DOHH2 (cell line): Measurements from ENCODE around the gene THRAP3.
"Not testable (repeated sequence)": the region's sequence is repeated elsewhere in the genome, so short reads cannot be mapped to it uniquely, and the experiment has no call there.

Experiments used
- H3F3A ChIP-seq: fragments of 200-600 bp; sonication (generic), shearing (Covaris generic); 2 replicates; pipeline ENCODE4 v1.6.0; 2016; ENCODE audit warnings: antibody characterized with exemption, mild to moderate bottlenecking; ENCODE audit not compliant: control insufficient read depth, insufficient read depth
- H3K27ac ChIP-seq: fragments of 200-600 bp; sonication (generic); 2 replicates; pipeline ENCODE4 v1.5.1; 2014; ENCODE audit warnings: low read depth, mild to moderate bottlenecking, low read length, moderate library complexity
- H3K27me3 ChIP-seq: fragments of 200-600 bp; sonication (generic); 2 replicates; pipeline ENCODE4 v1.6.1; 2014; ENCODE audit warnings: mild to moderate bottlenecking, low read length, mixed read lengths; ENCODE audit not compliant: control insufficient read depth
- H3K36me3 ChIP-seq: fragments of 200-600 bp; sonication (generic); 2 replicates; pipeline ENCODE4 v1.6.1; 2014; ENCODE audit warnings: mild to moderate bottlenecking, low read length, moderate library complexity, mixed read lengths; ENCODE audit not compliant: control insufficient read depth
- H3K4me1 ChIP-seq: fragments of 200-600 bp; sonication (generic); 2 replicates; pipeline ENCODE4 v1.6.1; 2014; ENCODE audit warnings: mild to moderate bottlenecking, low read length, mixed read lengths; ENCODE audit not compliant: control insufficient read depth
- H3K4me2 ChIP-seq: fragments of 200-600 bp; sonication (generic); 2 replicates; pipeline ENCODE4 v1.6.0; 2014; ENCODE audit warnings: mild to moderate bottlenecking, low read length, moderate library complexity
- H3K4me3 ChIP-seq: fragments of 200-600 bp; sonication (generic); 2 replicates; pipeline ENCODE4 v1.5.1; 2014; ENCODE audit warnings: mild to moderate bottlenecking, low read length, mixed read lengths
- H3K79me2 ChIP-seq: fragments of 200-600 bp; sonication (generic); 2 replicates; pipeline ENCODE4 v1.6.1; 2014; ENCODE audit warnings: mild to moderate bottlenecking, low read length, mixed read lengths; ENCODE audit not compliant: control insufficient read depth
- H3K9me2 ChIP-seq: fragments of 200-600 bp; sonication (generic); replicated peaks from 2 replicates; pipeline ENCODE4 v1.6.1; 2014; ENCODE audit warnings: mild to moderate bottlenecking, low read length, mixed read lengths; ENCODE audit not compliant: control insufficient read depth
- H3K9me3 ChIP-seq: fragments of 200-600 bp; sonication (generic); 2 replicates; pipeline ENCODE4 v1.6.1; 2014; ENCODE audit warnings: antibody characterized with exemption, low read length, mixed read lengths; ENCODE audit not compliant: control insufficient read depth, insufficient read depth
- H4K20me1 ChIP-seq: fragments of 200-600 bp; sonication (generic); 2 replicates; pipeline ENCODE4 v1.6.0; 2014; ENCODE audit warnings: low read depth, mild to moderate bottlenecking, antibody characterized with exemption, low read length, moderate library complexity; ENCODE audit not compliant: control insufficient read depth, insufficient read depth
- EZH2phosphoT487 ChIP-seq: fragments of 200-600 bp; sonication (generic); IDR thresholded peaks from 2 replicates; pipeline ENCODE4 v1.6.1; 2017; ENCODE audit warnings: borderline replicate concordance, mild to moderate bottlenecking, antibody characterized with exemption, low read length, moderate library complexity, mixed read lengths
- TF ChIP-seq, protein P1 (sequence below): fragments of 200-600 bp; sonication (generic); IDR thresholded peaks from one replicate; pipeline ENCODE4 v1.5.1; 2014; ENCODE audit warnings: antibody characterized with exemption, mild to moderate bottlenecking, low read depth, low read length; ENCODE audit not compliant: poor library complexity, severe bottlenecking

The THRAP3 gene

DNA sequence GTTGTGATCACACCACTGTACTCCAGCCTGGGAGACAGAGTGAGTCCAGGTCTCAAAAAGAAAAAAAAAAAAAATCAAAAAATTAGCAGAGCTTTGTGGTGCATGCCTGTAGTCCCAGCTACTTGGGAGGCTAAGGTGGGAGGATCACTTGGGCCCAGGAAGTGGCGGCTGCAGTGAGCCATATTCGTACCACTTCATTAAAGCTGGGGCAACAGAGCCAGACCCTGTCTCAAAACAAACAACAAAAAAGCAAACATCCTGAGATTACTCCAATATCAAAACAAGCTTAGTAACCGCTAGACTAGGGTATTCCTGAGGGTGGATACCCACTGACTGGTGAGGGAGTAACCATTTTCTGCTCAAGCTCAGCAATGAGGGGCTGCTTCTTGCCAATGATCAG lies 12.9 kb upstream of the THRAP3 start:
- Histone ChIP-seq H3K27ac (no peak overlapping the region), H3K4me3 (no peak overlapping the region), H3K4me1 (peaks cover 36% of the 10 kb centered on the region), H3K9me2 (no peaks in the 10 kb centered on the region), H3K79me2 (no peaks in the 10 kb centered on the region), H3K4me2 (no peak overlapping the region), H4K20me1 (no peaks in the 10 kb centered on the region), H3K9me3 (no peaks in the 10 kb centered on the region), H3K27me3 (no peaks in the 10 kb centered on the region), H3F3A (peaks cover 3% of the 10 kb centered on the region; the same call in 1 of the 2 replicates), H3K36me3 (no peaks in the 10 kb centered on the region)
- TF ChIP-seq, protein P1, sequence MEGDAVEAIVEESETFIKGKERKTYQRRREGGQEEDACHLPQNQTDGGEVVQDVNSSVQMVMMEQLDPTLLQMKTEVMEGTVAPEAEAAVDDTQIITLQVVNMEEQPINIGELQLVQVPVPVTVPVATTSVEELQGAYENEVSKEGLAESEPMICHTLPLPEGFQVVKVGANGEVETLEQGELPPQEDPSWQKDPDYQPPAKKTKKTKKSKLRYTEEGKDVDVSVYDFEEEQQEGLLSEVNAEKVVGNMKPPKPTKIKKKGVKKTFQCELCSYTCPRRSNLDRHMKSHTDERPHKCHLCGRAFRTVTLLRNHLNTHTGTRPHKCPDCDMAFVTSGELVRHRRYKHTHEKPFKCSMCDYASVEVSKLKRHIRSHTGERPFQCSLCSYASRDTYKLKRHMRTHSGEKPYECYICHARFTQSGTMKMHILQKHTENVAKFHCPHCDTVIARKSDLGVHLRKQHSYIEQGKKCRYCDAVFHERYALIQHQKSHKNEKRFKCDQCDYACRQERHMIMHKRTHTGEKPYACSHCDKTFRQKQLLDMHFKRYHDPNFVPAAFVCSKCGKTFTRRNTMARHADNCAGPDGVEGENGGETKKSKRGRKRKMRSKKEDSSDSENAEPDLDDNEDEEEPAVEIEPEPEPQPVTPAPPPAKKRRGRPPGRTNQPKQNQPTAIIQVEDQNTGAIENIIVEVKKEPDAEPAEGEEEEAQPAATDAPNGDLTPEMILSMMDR: no peak
- no peak for TF ChIP-seq EZH2phosphoT487

DNA sequence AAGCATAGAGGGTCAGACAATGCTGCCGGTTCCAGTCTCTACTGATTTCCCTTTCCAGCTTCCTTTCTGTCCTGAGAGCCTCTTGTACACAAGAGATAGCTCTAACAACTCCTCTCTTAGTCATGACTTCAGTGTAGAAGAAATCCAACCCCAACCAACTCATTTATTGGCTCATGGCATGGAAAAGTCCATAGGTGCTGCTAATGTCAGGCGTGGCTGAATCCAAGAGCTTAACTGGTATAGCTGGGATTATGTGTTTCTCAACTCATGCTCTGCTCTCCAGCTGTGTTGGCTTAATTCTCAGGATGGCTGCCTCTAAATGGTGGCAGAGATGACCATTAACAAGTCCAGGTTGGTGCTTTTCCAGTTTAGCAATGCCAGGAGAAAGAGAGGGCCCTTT lies 12.4 kb upstream of the THRAP3 start:
- Histone ChIP-seq H3K9me2 (no peaks in the 10 kb centered on the region), H3K27me3 (no peaks in the 10 kb centered on the region), H3K27ac (no peak overlapping the region), H4K20me1 (no peaks in the 10 kb centered on the region), H3K4me2 (no peak overlapping the region), H3K4me3 (no peak overlapping the region), H3K36me3 (no peaks in the 10 kb centered on the region), H3F3A (peaks cover 3% of the 10 kb centered on the region; the same call in 1 of the 2 replicates), H3K4me1 (peaks cover 31% of the 10 kb centered on the region), H3K9me3 (no peaks in the 10 kb centered on the region), H3K79me2 (no peaks in the 10 kb centered on the region)
- TF ChIP-seq, protein P1: no peak
- TF ChIP-seq EZH2phosphoT487: no peak

DNA sequence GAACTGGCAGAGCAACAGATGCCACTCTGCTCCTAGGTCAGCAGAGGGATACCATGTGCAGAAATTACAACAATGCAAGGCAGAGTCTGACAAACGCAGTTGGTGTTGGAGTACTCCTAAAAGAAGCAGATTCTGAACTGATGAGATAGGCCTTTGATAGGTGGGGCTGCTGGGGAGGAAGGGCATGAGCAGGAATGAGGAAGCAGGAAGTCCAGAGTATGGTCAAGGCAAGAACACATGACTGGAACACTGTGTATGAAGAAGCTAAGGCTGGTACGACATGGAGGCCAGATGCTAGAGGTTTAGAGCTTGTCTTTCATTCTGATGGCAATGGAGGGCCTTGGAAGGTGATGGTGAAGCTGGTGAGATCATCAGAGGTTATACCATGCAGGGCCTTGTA lies 11.5 kb upstream of the THRAP3 start:
- no peak overlapping the region for H3K27ac ChIP-seq
- H3K36me3 ChIP-seq: no peaks in the 10 kb centered on the region
- no peaks in the 10 kb centered on the region for H3K27me3 ChIP-seq
- no peaks in the 10 kb centered on the region for H3K9me2 ChIP-seq
- TF ChIP-seq, protein P1: no peak
- no peak for TF ChIP-seq EZH2phosphoT487
- no peaks in the 10 kb centered on the region for H3K79me2 ChIP-seq
- peaks cover 3% of the 10 kb centered on the region; the same call in 1 of the 2 replicates for H3F3A ChIP-seq
- H4K20me1 ChIP-seq: no peaks in the 10 kb centered on the region
- no peak overlapping the region for H3K4me3 ChIP-seq
- peaks cover 22% of the 10 kb centered on the region for H3K4me1 ChIP-seq
- peak overlapping the region; percentile 23 for H3K4me2 ChIP-seq
- no peaks in the 10 kb centered on the region for H3K9me3 ChIP-seq

DNA sequence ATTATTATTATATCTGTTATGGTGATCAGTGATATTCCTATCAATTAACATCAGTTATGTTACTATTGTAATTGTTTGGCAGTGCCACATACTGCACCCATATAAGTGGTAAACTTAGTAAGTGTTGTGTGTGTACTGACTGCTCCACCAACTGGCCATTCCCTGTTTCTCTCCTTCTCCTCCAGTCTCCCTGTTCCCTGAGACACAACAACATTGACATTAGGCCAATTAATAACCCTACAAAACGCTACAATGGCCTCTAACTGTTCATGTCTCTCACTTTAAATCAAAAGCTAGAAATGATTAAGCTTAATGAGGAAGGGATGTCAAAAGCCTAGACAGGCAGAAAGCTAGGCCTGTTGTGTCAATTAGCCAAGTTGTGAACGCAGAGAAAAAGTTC lies 6.6 kb upstream of the THRAP3 start:
- Histone ChIP-seq H3K4me3 (no peak overlapping the region), H3K36me3 (no peaks in the 10 kb centered on the region), H3K79me2 (no peaks in the 10 kb centered on the region), H3K9me2 (no peaks in the 10 kb centered on the region), H4K20me1 (no peaks in the 10 kb centered on the region), H3K4me2 (no peak overlapping the region), H3K9me3 (no peaks in the 10 kb centered on the region), H3K4me1 (peaks cover 9% of the 10 kb centered on the region), H3K27ac (no peak overlapping the region), H3F3A (no peaks in the 10 kb centered on the region), H3K27me3 (no peaks in the 10 kb centered on the region)
- TF ChIP-seq, protein P1: no peak

DNA sequence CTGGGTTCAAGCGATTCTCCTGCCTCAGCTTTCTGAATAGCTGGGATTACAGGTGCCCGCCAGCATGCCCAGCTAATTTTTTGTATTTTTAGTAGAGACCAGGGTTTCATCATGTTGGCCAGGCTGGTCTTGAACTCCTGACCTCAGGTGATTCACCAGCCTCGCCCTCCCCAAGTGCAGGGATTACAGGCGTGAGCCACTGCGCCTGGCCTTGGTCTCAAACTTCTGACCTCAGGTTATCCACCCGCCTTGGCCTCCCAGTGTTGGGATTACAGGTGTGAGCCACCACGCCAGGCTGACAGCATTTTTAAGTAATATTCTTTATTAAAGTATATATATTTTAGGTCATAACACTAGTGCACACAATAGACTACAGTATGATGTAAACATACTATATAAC lies 2.3 kb upstream of the THRAP3 start:
- H3K27ac ChIP-seq, H3K4me3 ChIP-seq, H3K9me3 ChIP-seq, H3F3A ChIP-seq, H3K4me2 ChIP-seq, H3K27me3 ChIP-seq, H3K9me2 ChIP-seq: not testable (repeated sequence)
- peaks cover 25% of the 10 kb centered on the region for H3K4me1 ChIP-seq
- peaks cover 18% of the 10 kb centered on the region for H4K20me1 ChIP-seq
- H3K36me3 ChIP-seq: peaks cover 24% of the 10 kb centered on the region
- H3K79me2 ChIP-seq: peaks cover 26% of the 10 kb centered on the region
